ENCODE measurements around the gene MAD1L1.

Gene MAD1L1

DNA sequence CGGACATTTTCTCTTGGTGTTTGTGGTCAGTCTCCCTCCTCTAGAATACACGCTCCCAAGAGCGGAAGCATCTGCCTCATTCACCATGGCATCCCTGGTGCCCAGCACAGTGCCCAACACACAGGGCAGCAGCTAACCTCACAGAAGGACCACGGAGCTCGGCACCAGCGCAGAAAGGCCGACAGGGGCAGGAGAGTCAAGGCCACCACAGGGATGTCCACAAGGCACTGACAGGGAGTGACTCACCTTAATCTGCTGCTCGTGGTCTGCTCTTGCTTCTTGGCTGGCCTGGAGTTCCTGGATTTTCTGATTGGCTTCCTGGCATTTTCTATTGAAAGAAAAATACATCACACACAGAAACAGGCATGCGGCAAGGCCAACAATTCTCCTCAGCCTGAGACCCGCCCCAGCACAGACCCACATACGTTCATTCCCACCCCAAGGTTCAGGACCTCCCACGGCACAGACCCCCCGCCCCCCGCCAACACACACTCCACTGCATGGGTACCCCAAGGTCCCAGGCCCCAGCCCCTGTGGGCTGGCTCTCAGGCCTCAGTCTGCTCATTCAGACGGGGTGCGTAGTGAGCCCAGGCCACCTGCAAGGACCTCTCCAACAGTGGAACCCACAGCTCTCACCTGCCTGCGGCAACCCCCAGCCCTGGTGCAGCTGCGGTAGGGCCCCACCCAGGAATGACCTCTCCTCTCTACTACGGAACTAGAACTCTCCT is 14.9 kb downstream of the MAD1L1 start:
- Histone ChIP-seq H3K27me3 (ENCODE audit: control insufficient read depth, low read length) (no peaks in the 10 kb centered on the region), H3K4me3 (ENCODE audit: low read length) (no peak overlapping the region), H3K4me2 (ENCODE audit: low read length) (no peak overlapping the region), H3K9me2 (replicated peaks; ENCODE audit: control insufficient read depth, low read length) (no peaks in the 10 kb centered on the region), H3K9me3 (ENCODE audit: control insufficient read depth, insufficient read depth, low read length) (no peaks in the 10 kb centered on the region), H3K36me3 (ENCODE audit: control insufficient read depth, low read length) (peaks cover 92% of the 10 kb centered on the region), H3K4me1 (ENCODE audit: control insufficient read depth, low read length) (no peaks in the 10 kb centered on the region), H3K27ac (ENCODE audit: low read depth, low read length) (no peak overlapping the region), H4K20me1 (ENCODE audit: control insufficient read depth, insufficient read depth, low read depth, low read length) (no peaks in the 10 kb centered on the region; the same call in 1 of the 2 replicates), H3F3A (ENCODE audit: control insufficient read depth, insufficient read depth) (no peaks in the 10 kb centered on the region), H3K79me2 (ENCODE audit: control insufficient read depth, low read length) (peaks cover 19% of the 10 kb centered on the region)
- TF ChIP-seq, protein P1, sequence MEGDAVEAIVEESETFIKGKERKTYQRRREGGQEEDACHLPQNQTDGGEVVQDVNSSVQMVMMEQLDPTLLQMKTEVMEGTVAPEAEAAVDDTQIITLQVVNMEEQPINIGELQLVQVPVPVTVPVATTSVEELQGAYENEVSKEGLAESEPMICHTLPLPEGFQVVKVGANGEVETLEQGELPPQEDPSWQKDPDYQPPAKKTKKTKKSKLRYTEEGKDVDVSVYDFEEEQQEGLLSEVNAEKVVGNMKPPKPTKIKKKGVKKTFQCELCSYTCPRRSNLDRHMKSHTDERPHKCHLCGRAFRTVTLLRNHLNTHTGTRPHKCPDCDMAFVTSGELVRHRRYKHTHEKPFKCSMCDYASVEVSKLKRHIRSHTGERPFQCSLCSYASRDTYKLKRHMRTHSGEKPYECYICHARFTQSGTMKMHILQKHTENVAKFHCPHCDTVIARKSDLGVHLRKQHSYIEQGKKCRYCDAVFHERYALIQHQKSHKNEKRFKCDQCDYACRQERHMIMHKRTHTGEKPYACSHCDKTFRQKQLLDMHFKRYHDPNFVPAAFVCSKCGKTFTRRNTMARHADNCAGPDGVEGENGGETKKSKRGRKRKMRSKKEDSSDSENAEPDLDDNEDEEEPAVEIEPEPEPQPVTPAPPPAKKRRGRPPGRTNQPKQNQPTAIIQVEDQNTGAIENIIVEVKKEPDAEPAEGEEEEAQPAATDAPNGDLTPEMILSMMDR (IDR thresholded peaks at IDR 0.05; ENCODE audit: low read depth, low read length, poor library complexity, severe bottlenecking): no peak
- no peak for TF ChIP-seq EZH2phosphoT487 (IDR thresholded peaks at IDR 0.05; ENCODE audit: borderline replicate concordance, low read length)

DNA sequence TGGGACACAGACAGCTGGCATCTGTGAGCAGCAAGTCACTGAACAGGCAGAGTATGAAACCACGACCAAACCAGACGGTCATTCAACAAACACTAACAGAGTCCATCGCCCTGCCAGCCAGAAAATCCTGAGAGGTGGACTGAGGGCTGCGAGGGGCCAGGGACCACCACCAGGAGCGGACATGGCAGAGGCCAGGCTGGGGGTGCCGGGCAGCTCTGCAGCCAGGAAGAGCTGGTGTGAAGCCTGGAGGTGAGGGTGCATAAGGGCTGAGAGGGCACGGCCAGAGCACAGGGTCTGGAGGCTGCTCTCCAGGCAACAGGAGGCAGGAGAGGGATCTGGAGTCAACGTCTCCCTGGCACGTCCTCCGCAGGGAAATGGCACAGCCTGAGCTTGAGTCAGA is 15.5 kb downstream of the MAD1L1 start:
- no peaks in the 10 kb centered on the region for H3F3A ChIP-seq (ENCODE audit: control insufficient read depth, insufficient read depth)
- TF ChIP-seq, protein P1 (IDR thresholded peaks at IDR 0.05; ENCODE audit: low read depth, low read length, poor library complexity, severe bottlenecking): no peak
- no peak for TF ChIP-seq EZH2phosphoT487 (IDR thresholded peaks at IDR 0.05; ENCODE audit: borderline replicate concordance, low read length)
- no peak overlapping the region for H3K4me3 ChIP-seq (ENCODE audit: low read length)
- no peaks in the 10 kb centered on the region for H3K9me3 ChIP-seq (ENCODE audit: control insufficient read depth, insufficient read depth, low read length)
- H3K79me2 ChIP-seq (ENCODE audit: control insufficient read depth, low read length): peaks cover 19% of the 10 kb centered on the region
- H3K9me2 ChIP-seq (replicated peaks; ENCODE audit: control insufficient read depth, low read length): no peaks in the 10 kb centered on the region
- no peaks in the 10 kb centered on the region for H3K4me1 ChIP-seq (ENCODE audit: control insufficient read depth, low read length)
- H3K27me3 ChIP-seq (ENCODE audit: control insufficient read depth, low read length): no peaks in the 10 kb centered on the region
- H4K20me1 ChIP-seq (ENCODE audit: control insufficient read depth, insufficient read depth, low read depth, low read length): no peaks in the 10 kb centered on the region; the same call in 1 of the 2 replicates
- no peak overlapping the region for H3K27ac ChIP-seq (ENCODE audit: low read depth, low read length)
- H3K36me3 ChIP-seq (ENCODE audit: control insufficient read depth, low read length): peaks cover 92% of the 10 kb centered on the region
- H3K4me2 ChIP-seq (ENCODE audit: low read length): no peak overlapping the region

DNA sequence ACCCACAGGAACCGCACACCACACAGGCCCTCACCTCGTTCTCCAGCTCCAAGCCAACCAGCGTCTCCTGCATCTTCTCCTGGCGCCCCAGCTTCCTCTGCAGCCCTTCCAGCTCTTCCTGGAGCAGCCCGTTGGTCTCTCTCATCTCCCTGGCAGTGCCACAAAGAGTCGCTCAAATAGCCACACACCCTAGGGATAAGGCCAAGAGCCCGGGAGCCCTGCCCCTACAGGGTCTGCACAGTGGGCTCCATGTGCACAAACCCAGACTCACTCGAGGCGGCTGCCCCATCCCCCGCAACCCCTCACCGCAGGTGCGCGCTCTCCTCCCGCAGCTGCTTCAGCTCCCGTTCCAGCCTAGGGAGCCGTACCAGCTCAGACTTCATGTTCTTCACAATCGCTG is 16.9 kb downstream of the MAD1L1 start:
- Histone ChIP-seq H3K4me1 (ENCODE audit: control insufficient read depth, low read length) (no peaks in the 10 kb centered on the region), H3K79me2 (ENCODE audit: control insufficient read depth, low read length) (peaks cover 11% of the 10 kb centered on the region), H3K9me3 (ENCODE audit: control insufficient read depth, insufficient read depth, low read length) (no peaks in the 10 kb centered on the region), H3K27ac (ENCODE audit: low read depth, low read length) (no peak overlapping the region), H3K9me2 (replicated peaks; ENCODE audit: control insufficient read depth, low read length) (no peaks in the 10 kb centered on the region), H3F3A (ENCODE audit: control insufficient read depth, insufficient read depth) (no peaks in the 10 kb centered on the region), H3K4me2 (ENCODE audit: low read length) (no peak overlapping the region), H4K20me1 (ENCODE audit: control insufficient read depth, insufficient read depth, low read depth, low read length) (no peaks in the 10 kb centered on the region; the same call in 1 of the 2 replicates), H3K27me3 (ENCODE audit: control insufficient read depth, low read length) (no peaks in the 10 kb centered on the region), H3K4me3 (ENCODE audit: low read length) (no peak overlapping the region), H3K36me3 (ENCODE audit: control insufficient read depth, low read length) (peaks cover 94% of the 10 kb centered on the region)
- TF ChIP-seq, protein P1 (IDR thresholded peaks at IDR 0.05; ENCODE audit: low read depth, low read length, poor library complexity, severe bottlenecking): no peak
- no peak for TF ChIP-seq EZH2phosphoT487 (IDR thresholded peaks at IDR 0.05; ENCODE audit: borderline replicate concordance, low read length)
